K562 (cell line): ENCODE results near the gene SLC37A4. TPM values are rescaled to one million over a fixed set of nuclear protein-coding genes. Genes with fewer than 3 reads are reported as not detected.

ENCODE experiments used
- ARID3B ChIP-seq: fragments of 250-450 bp; sonication (Bioruptor Pico); IDR thresholded peaks from 2 replicates; pipeline ENCODE4 v1.4.0; 2020; ENCODE audit warnings: borderline replicate concordance
- CBFA2T3 ChIP-seq: fragments of 450-650 bp; IDR thresholded peaks from 2 replicates; pipeline ENCODE4 v1.6.1; 2017
- COPS2 ChIP-seq: fragments of 450-650 bp; conservative IDR thresholded peaks from 2 replicates; pipeline ENCODE4 v1.6.1; 2016; ENCODE audit warnings: mild to moderate bottlenecking, moderate library complexity
- KDM1A ChIP-seq, 2 experiments: fragments of 450-650 bp; IDR thresholded peaks; 2 replicates each; pipeline ENCODE4 v1.6.1; 2016; ENCODE audit warnings: mild to moderate bottlenecking in 2 of 2
- NR1H2 ChIP-seq: sonication (generic); formaldehyde crosslinking; IDR thresholded peaks from 2 replicates; pipeline ENCODE4 v1.4.0; 2020; ENCODE audit warnings: mild to moderate bottlenecking, missing genetic modification reagents
- PATZ1 ChIP-seq: fragments of 250-450 bp; sonication (Bioruptor Pico); IDR thresholded peaks from 2 replicates; pipeline ENCODE4 v1.5.0; 2020; ENCODE audit warnings: mild to moderate bottlenecking, borderline replicate concordance
- PTRF ChIP-seq: fragments of 450-650 bp; IDR thresholded peaks from 2 replicates; pipeline ENCODE4 v1.6.1; 2016; ENCODE audit warnings: mild to moderate bottlenecking, missing genetic modification characterization, missing compliant biosample characterization
- TAL1 ChIP-seq: fragments of 450-650 bp; IDR thresholded peaks from 2 replicates; pipeline ENCODE4 v1.6.1; 2016; ENCODE audit warnings: mild to moderate bottlenecking
- TBP ChIP-seq: optimal IDR thresholded peaks from 2 replicates; pipeline ENCODE3; 2011; ENCODE audit warnings: low read depth, low read length, improper control_type of control experiment
- ZBTB26 ChIP-seq: fragments of 450-650 bp; formaldehyde crosslinking; IDR thresholded peaks from 2 replicates; pipeline ENCODE4 v1.4.0; 2022; ENCODE audit warnings: missing genetic modification characterization
- ZBTB40 ChIP-seq, 2 experiments: fragments of 450-650 bp in 1 of 2; sonication (generic) in 1 of 2; formaldehyde crosslinking in 1 of 2; IDR thresholded peaks; 2 replicates each; pipeline versions ENCODE4 v1.7.1 to v1.9.0; 2016 to 2022; ENCODE audit warnings: inconsistent platforms in 1 of 2, mild to moderate bottlenecking in 1 of 2, missing genetic modification reagents in 1 of 2
- ZC3H8 ChIP-seq: fragments of 450-650 bp; IDR thresholded peaks from 2 replicates; pipeline ENCODE4 v1.6.1; 2017
- ZNF124 ChIP-seq: sonication (generic); formaldehyde crosslinking; IDR thresholded peaks from 2 replicates; pipeline ENCODE4 v1.8.1; 2022; ENCODE audit warnings: missing genetic modification reagents
- ZNF551 ChIP-seq: fragments of 250-450 bp; sonication (Bioruptor Pico); IDR thresholded peaks from 2 replicates; pipeline ENCODE4 v1.5.0; 2021; ENCODE audit warnings: mild to moderate bottlenecking, moderate library complexity
- ZNF77 ChIP-seq: fragments of 250-450 bp; sonication (Bioruptor Pico); IDR thresholded peaks from 2 replicates; pipeline ENCODE4 v1.5.0; 2020
- polyA plus RNA-seq, 8 experiments: library from polyadenylated mRNA; depleted of rRNA in 4 of 8; stranded (reverse) in 5 of 8; unstranded in 3 of 8; fragments of >200 nt; fragmentation: Nextera tagmentation in 2 of 8; fragmentation: Illumina TruSeq in 1 of 8; extraction: Ambion mirVana in 2 of 8; extraction: Trizol in 1 of 8; gene quantifications; 2 replicates each; pipeline versions ENCODE4 v1.2.1 to v1.2.3, GENCODE V29; 2011 to 2014; ENCODE audit warnings: inconsistent platforms in 1 of 8, missing spikeins in 1 of 8
- total RNA-seq, 7 experiments: library from RNA; depleted of rRNA in 6 of 7; stranded (reverse); fragments of >200 nt in 6 of 7; fragmentation: Illumina TruSeq in 2 of 7; extraction: Trizol in 2 of 7; gene quantifications; 2 replicates each; pipeline versions ENCODE4 v1.2.1 to v1.2.3, GENCODE V29; 2011 to 2021; ENCODE audit warnings: low replicate concordance in 1 of 7

SLC37A4 gene
- total and polyA plus RNA-seq, 9 of the 15 experiments (the other 6 are each of a cell fraction or from before 2014, with no cell fraction given) = 24.7 to 73.9 (median 40.7) TPM

GRCh38 chr11:118997627-118998387, 32.9 kb downstream of the SLC37A4 start, which contains the start of gene CENATAC (continued):
- peak; percentile 13; the same call in 1 of the 2 replicates for TF ChIP-seq ZBTB40 (IDR thresholded peaks at IDR 0.05)
- no peak for TF ChIP-seq ZBTB40 (CRISPR knock-in tag; IDR thresholded peaks at IDR 0.05)
- no peak for TF ChIP-seq ZNF124 (CRISPR knock-in tag)
- no peak for TF ChIP-seq ZNF77
- TF ChIP-seq CBFA2T3 = no peak
- no peak for TF ChIP-seq ZBTB26 (CRISPR knock-in tag)
- no peak for TF ChIP-seq COPS2
- TF ChIP-seq TBP = peak; percentile 73
- TF ChIP-seq KDM1A (IDR thresholded peaks at IDR 0.05) = no peak
- no peak for TF ChIP-seq ZC3H8
- TF ChIP-seq PATZ1 = no peak
- no peak for TF ChIP-seq ZNF551 (CRISPR knock-in tag)
- TF ChIP-seq ARID3B (CRISPR knock-in tag) = no peak
- no peak for TF ChIP-seq TAL1
- TF ChIP-seq NR1H2 (CRISPR knock-in tag) = no peak; the same call in 1 of the 2 replicates
- TF ChIP-seq PTRF (tag) = no peak
